HepG2 (cell line): Measurements from ENCODE around the gene PRM2. TPM values are rescaled to one million over a fixed set of nuclear protein-coding genes. Genes with fewer than 3 reads are reported as not detected.
A peak's percentile ranks its signal among the peaks of the same experiment; 100 is the strongest.

Source experiments
- CHCHD3 ChIP-seq: sonication (generic); formaldehyde crosslinking; IDR thresholded peaks from 2 replicates; pipeline ENCODE4 v1.8.0; 2022; ENCODE audit warnings: mild to moderate bottlenecking, missing genetic modification reagents, moderate library complexity
- DMAP1 ChIP-seq: IDR thresholded peaks from 2 replicates; pipeline ENCODE4 v1.6.1; 2016
- FOSL1 ChIP-seq: sonication (generic); formaldehyde crosslinking; IDR thresholded peaks from 2 replicates; pipeline ENCODE4 v1.9.0; 2021; ENCODE audit warnings: missing genetic modification reagents, borderline replicate concordance
- HNRNPLL ChIP-seq: fragments of 200-400 bp; formaldehyde crosslinking; IDR thresholded peaks from 2 replicates; pipeline ENCODE4 v1.6.1; 2017; ENCODE audit warnings: mild to moderate bottlenecking, low read depth, low read length; ENCODE audit not compliant: poor library complexity, severe bottlenecking
- KAT8 ChIP-seq: IDR thresholded peaks from 2 replicates; pipeline ENCODE4 v1.6.1; 2016; ENCODE audit warnings: missing genetic modification reagents, missing compliant biosample characterization
- MYC ChIP-seq: sonication (generic); formaldehyde crosslinking; IDR thresholded peaks from 2 replicates; pipeline ENCODE4 v1.9.0; 2021; ENCODE audit warnings: missing genetic modification reagents, borderline replicate concordance
- NR2F2 ChIP-seq: IDR thresholded peaks from 2 replicates; pipeline ENCODE4 v1.6.1; 2012; ENCODE audit warnings: low read depth, inconsistent platforms, borderline replicate concordance
- POLR2G ChIP-seq: fragments of 200-400 bp; formaldehyde crosslinking; IDR thresholded peaks from 2 replicates; pipeline ENCODE4 v1.6.1; 2018; ENCODE audit warnings: mild to moderate bottlenecking, low read depth, low read length, moderate library complexity
- PRPF4 ChIP-seq: fragments of 200-400 bp; formaldehyde crosslinking; IDR thresholded peaks from 2 replicates; pipeline ENCODE4 v1.6.1; 2016; ENCODE audit warnings: low read length, low read depth; ENCODE audit not compliant: poor library complexity, severe bottlenecking
- RBFOX2 ChIP-seq: fragments of 200-400 bp; formaldehyde crosslinking; IDR thresholded peaks from 2 replicates; pipeline ENCODE4 v1.6.1; 2017; ENCODE audit warnings: low read depth, mild to moderate bottlenecking, low read length
- SIN3B ChIP-seq: fragments of 150-350 bp; IDR thresholded peaks from 2 replicates; pipeline ENCODE4 v1.6.1; 2014; ENCODE audit warnings: low read length
- TFDP2 ChIP-seq: sonication (generic); formaldehyde crosslinking; IDR thresholded peaks from 2 replicates; pipeline ENCODE4 v1.4.0; 2020; ENCODE audit warnings: missing genetic modification reagents
- ZBTB20 ChIP-seq: sonication (generic); formaldehyde crosslinking; IDR thresholded peaks from 2 replicates; pipeline ENCODE4 v1.8.1; 2023; ENCODE audit warnings: missing genetic modification reagents, low read depth, mild to moderate bottlenecking, borderline replicate concordance
- ZC3H13 ChIP-seq: sonication (generic); formaldehyde crosslinking; IDR thresholded peaks from 2 replicates; pipeline ENCODE4 v1.8.1; 2023; ENCODE audit warnings: mild to moderate bottlenecking, missing genetic modification reagents, moderate library complexity
- ZNF24 ChIP-seq: fragments of 450-650 bp; IDR thresholded peaks from 2 replicates; pipeline ENCODE4 v1.6.1; 2017; ENCODE audit warnings: antibody characterized with exemption, mild to moderate bottlenecking
- ZNF430 ChIP-seq: sonication (generic); formaldehyde crosslinking; IDR thresholded peaks from 2 replicates; pipeline ENCODE4 v1.9.0; 2021; ENCODE audit warnings: mild to moderate bottlenecking, missing genetic modification reagents
- ZNF460 ChIP-seq: sonication (generic); formaldehyde crosslinking; IDR thresholded peaks from 2 replicates; pipeline ENCODE4 v1.5.1; 2020; ENCODE audit warnings: missing genetic modification reagents, mild to moderate bottlenecking, borderline replicate concordance
- ZNF564 ChIP-seq: sonication (generic); formaldehyde crosslinking; IDR thresholded peaks from 2 replicates; pipeline ENCODE4 v1.8.1; 2023; ENCODE audit warnings: mild to moderate bottlenecking, missing genetic modification reagents
- ZNF670 ChIP-seq: sonication (generic); formaldehyde crosslinking; IDR thresholded peaks from 2 replicates; pipeline ENCODE4 v1.8.0; 2022; ENCODE audit warnings: mild to moderate bottlenecking, missing genetic modification reagents, borderline replicate concordance
- ZNF713 ChIP-seq: sonication (generic); formaldehyde crosslinking; IDR thresholded peaks from 2 replicates; pipeline ENCODE4 v1.4.0; 2020; ENCODE audit warnings: mild to moderate bottlenecking, missing genetic modification reagents
- ZNF746 ChIP-seq: sonication (generic); formaldehyde crosslinking; IDR thresholded peaks from 2 replicates; pipeline ENCODE4 v1.8.0; 2022; ENCODE audit warnings: mild to moderate bottlenecking, missing genetic modification reagents
- ZNF749 ChIP-seq: sonication (generic); formaldehyde crosslinking; IDR thresholded peaks from 2 replicates; pipeline ENCODE4 v1.8.0; 2022; ENCODE audit warnings: mild to moderate bottlenecking, missing genetic modification reagents, moderate library complexity, borderline replicate concordance
- ZNF776 ChIP-seq: sonication (generic); formaldehyde crosslinking; IDR thresholded peaks from 2 replicates; pipeline ENCODE4 v1.4.0; 2020; ENCODE audit warnings: mild to moderate bottlenecking, missing genetic modification reagents
- ZNF83 ChIP-seq: sonication (generic); formaldehyde crosslinking; IDR thresholded peaks from 2 replicates; pipeline ENCODE4 v1.4.0; 2020; ENCODE audit warnings: missing genetic modification reagents, mild to moderate bottlenecking, borderline replicate concordance
- polyA plus RNA-seq, 8 experiments: library from polyadenylated mRNA; depleted of rRNA in 3 of 8; stranded (reverse) in 7 of 8; unstranded in 1 of 8; fragments of >200 nt; fragmentation: Illumina TruSeq in 4 of 8; extraction: Trizol in 4 of 8; gene quantifications; 2 replicates each; pipeline versions ENCODE4 v1.2.1 to v1.2.3, GENCODE V29; 2011 to 2016; ENCODE audit warnings: low read depth in 4 of 8, missing spikeins in 1 of 8, mixed read lengths in 1 of 8; ENCODE audit not compliant: insufficient read depth in 1 of 8
- total RNA-seq, 5 experiments: library from RNA; depleted of rRNA; stranded (reverse); fragments of >200 nt; fragmentation: Illumina TruSeq; extraction: Trizol; gene quantifications; 2 replicates each; pipeline ENCODE4 v1.2.3, GENCODE V29; 2016; ENCODE audit warnings: low read depth in 1 of 5
- TF ChIP-seq, protein P1 (sequence below): sonication (generic); formaldehyde crosslinking; IDR thresholded peaks from 2 replicates; pipeline ENCODE4 v1.8.0; 2022; ENCODE audit warnings: missing genetic modification reagents, mild to moderate bottlenecking, moderate library complexity, borderline replicate concordance

PRM2 gene
- total and polyA plus RNA-seq, 2 of the 13 experiments (the other 11 are each of a cell fraction or from before 2014, with no cell fraction given), result 0.54 TPM; not detected in 1

- TF ChIP-seq ZNF564 (CRISPR knock-in tag) (0 out of 2 replicates have a peak, but pooled peaks have one; percentile 3), ZBTB20 (CRISPR knock-in tag) (peak; percentile 26; the same call in 1 of the 2 replicates), PRPF4 (peak; percentile 85), DMAP1 (CRISPR knock-in tag) (0 out of 2 replicates have a peak, but pooled peaks have one; percentile 11), ZNF746 (CRISPR knock-in tag) (no peak), ZNF24 (no peak), MYC (CRISPR knock-in tag) (no peak), NR2F2 (0 out of 2 replicates have a peak, but pooled peaks have one; percentile 3), RBFOX2 (peak; percentile 81), ZNF713 (CRISPR knock-in tag) (no peak), HNRNPLL (peak; percentile 10), ZNF460 (CRISPR knock-in tag) (no peak), CHCHD3 (CRISPR knock-in tag) (peak; percentile 53; the same call in 1 of the 2 replicates), KAT8 (no peak), TFDP2 (no peak; the same call in 1 of the 2 replicates), ZNF83 (CRISPR knock-in tag) (0 out of 2 replicates have a peak, but pooled peaks have one; percentile 21), ZNF670 (CRISPR knock-in tag) (no peak), SIN3B (no peak), FOSL1 (CRISPR knock-in tag) (no peak), ZNF776 (CRISPR knock-in tag) (0 out of 2 replicates have a peak, but pooled peaks have one; percentile 49), ZNF749 (CRISPR knock-in tag) (0 out of 2 replicates have a peak, but pooled peaks have one; percentile 27), ZC3H13 (CRISPR knock-in tag) (peak; percentile 88), ZNF430 (CRISPR knock-in tag) (peak; percentile 67; the same call in 1 of the 2 replicates), POLR2G (peak; percentile 25; the same call in 1 of the 2 replicates)
- TF ChIP-seq, protein P1, sequence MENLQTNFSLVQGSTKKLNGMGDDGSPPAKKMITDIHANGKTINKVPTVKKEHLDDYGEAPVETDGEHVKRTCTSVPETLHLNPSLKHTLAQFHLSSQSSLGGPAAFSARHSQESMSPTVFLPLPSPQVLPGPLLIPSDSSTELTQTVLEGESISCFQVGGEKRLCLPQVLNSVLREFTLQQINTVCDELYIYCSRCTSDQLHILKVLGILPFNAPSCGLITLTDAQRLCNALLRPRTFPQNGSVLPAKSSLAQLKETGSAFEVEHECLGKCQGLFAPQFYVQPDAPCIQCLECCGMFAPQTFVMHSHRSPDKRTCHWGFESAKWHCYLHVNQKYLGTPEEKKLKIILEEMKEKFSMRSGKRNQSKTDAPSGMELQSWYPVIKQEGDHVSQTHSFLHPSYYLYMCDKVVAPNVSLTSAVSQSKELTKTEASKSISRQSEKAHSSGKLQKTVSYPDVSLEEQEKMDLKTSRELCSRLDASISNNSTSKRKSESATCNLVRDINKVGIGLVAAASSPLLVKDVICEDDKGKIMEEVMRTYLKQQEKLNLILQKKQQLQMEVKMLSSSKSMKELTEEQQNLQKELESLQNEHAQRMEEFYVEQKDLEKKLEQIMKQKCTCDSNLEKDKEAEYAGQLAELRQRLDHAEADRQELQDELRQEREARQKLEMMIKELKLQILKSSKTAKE (CRISPR knock-in tag), result 0 out of 2 replicates have a peak, but pooled peaks have one; percentile 1
These were observed 21.2 kb downstream of the PRM2 start (continued) for GRCh38 chr16:11254913-11255736.
